ENCODE results near the gene PROSER2. TPM values are rescaled to one million over a fixed set of nuclear protein-coding genes. Genes with fewer than 3 reads are reported as not detected.

The PROSER2 gene
- total RNA-seq, 1 donor from 2014 or later, result 7.1 TPM

DNA sequence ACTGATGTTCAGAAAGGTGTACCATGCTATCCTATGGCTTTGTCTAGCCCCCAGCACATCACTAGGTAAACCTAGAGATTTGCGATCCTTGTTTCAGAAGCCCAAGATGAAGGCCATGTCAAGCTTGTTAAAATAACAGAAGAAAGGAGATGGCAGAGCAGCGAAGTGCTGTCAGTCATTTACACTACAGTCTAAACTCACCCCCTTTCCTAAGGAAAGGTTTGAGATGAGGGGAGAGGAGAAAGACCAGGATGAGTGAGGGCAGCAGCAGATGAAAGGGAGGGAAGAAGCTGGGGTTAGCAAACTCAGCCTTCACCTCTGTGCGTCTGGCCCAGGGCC is 74.8 kb downstream of the PROSER2 start:
- H3K27ac Mint-ChIP-seq (ENCODE audit: unreplicated experiment), result no peak overlapping the region
- no peak for DNase-seq (ENCODE audit: extremely low spot score, unreplicated experiment)
- no peaks in the 10 kb centered on the region for H3K36me3 Mint-ChIP-seq (ENCODE audit: unreplicated experiment)
- no peaks in the 10 kb centered on the region for H3K9me3 Mint-ChIP-seq (ENCODE audit: unreplicated experiment)
- TF ChIP-seq, protein P1, sequence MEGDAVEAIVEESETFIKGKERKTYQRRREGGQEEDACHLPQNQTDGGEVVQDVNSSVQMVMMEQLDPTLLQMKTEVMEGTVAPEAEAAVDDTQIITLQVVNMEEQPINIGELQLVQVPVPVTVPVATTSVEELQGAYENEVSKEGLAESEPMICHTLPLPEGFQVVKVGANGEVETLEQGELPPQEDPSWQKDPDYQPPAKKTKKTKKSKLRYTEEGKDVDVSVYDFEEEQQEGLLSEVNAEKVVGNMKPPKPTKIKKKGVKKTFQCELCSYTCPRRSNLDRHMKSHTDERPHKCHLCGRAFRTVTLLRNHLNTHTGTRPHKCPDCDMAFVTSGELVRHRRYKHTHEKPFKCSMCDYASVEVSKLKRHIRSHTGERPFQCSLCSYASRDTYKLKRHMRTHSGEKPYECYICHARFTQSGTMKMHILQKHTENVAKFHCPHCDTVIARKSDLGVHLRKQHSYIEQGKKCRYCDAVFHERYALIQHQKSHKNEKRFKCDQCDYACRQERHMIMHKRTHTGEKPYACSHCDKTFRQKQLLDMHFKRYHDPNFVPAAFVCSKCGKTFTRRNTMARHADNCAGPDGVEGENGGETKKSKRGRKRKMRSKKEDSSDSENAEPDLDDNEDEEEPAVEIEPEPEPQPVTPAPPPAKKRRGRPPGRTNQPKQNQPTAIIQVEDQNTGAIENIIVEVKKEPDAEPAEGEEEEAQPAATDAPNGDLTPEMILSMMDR (IDR thresholded peaks at IDR 0.05), result no peak
- peaks cover 2% of the 10 kb centered on the region for H3K27me3 Mint-ChIP-seq (ENCODE audit: unreplicated experiment)
- no peak overlapping the region for H3K4me3 Mint-ChIP-seq (ENCODE audit: unreplicated experiment)
- H3K4me1 Mint-ChIP-seq (ENCODE audit: unreplicated experiment), result peaks cover 20% of the 10 kb centered on the region

- DNase-seq (ENCODE audit: extremely low spot score, unreplicated experiment), result no peak
- Mint-ChIP-seq H3K27ac (ENCODE audit: unreplicated experiment) (no peak overlapping the region), H3K27me3 (ENCODE audit: unreplicated experiment) (peaks cover 3% of the 10 kb centered on the region), H3K9me3 (ENCODE audit: unreplicated experiment) (no peaks in the 10 kb centered on the region), H3K36me3 (ENCODE audit: unreplicated experiment) (no peaks in the 10 kb centered on the region), H3K4me3 (ENCODE audit: unreplicated experiment) (no peak overlapping the region), H3K4me1 (ENCODE audit: unreplicated experiment) (peaks cover 20% of the 10 kb centered on the region)
- TF ChIP-seq, protein P1 (IDR thresholded peaks at IDR 0.05), result no peak
Measured at GRCh38 chr10:11898372-11899066, 75.4 kb downstream of the PROSER2 start.

DNA sequence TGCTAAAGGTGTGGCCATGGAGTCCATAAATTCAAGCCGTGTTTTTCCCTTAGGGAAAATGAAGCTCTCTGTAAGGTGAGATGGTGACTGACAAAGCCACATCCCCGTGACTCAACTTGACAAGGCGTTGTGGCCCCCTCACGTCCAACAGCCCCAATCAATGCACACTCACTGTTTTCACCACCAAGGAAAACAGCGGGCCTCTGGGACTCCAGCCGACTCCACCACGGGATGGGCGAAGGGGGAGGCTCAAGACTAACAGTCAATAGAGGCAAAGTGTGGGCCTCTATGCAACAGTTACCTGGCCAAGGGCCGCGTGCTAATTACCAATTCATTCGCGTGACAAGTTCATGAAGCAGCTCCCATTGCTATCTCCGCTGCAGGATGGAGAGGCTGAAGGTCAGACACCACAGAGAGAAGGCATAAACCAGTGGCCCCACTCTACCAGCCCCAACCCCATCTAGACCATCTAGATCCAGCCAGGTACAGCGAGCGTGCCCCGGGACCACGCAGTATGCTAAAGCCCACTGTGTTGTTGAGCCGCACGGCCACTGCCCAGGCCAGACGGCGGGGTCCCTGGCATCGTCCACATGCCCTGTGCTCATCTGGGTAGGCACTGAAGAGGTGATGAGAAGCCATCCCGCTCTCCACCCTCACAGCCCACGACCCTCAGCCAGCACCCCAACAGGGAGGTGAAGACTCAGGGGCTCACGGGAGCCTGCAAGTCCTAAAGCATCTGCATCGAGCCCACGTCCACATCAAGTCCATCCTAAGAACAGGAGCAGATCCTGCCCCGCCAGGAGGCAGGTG is 76.1 kb downstream of the PROSER2 start:
- no peaks in the 10 kb centered on the region for H3K9me3 Mint-ChIP-seq (ENCODE audit: unreplicated experiment)
- no peak overlapping the region for H3K27ac Mint-ChIP-seq (ENCODE audit: unreplicated experiment)
- H3K4me3 Mint-ChIP-seq (ENCODE audit: unreplicated experiment), result no peak overlapping the region
- H3K4me1 Mint-ChIP-seq (ENCODE audit: unreplicated experiment), result peaks cover 20% of the 10 kb centered on the region
- no peaks in the 10 kb centered on the region for H3K36me3 Mint-ChIP-seq (ENCODE audit: unreplicated experiment)
- TF ChIP-seq, protein P1 (IDR thresholded peaks at IDR 0.05), result no peak
- DNase-seq (ENCODE audit: extremely low spot score, unreplicated experiment), result no peak
- peaks cover 3% of the 10 kb centered on the region for H3K27me3 Mint-ChIP-seq (ENCODE audit: unreplicated experiment)

DNA sequence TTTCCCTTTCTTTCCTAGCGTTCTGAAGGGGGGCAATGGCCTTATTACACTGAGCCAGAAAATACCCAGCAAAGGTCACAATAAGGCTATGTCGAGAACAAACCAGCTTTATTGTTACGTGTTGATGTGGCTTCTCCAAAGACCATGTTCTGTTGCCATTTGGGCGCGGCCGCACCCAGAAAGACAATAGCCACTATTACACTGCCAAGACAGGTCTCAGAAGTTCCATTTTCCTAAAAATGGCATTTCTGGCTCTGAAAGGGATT is 77.8 kb downstream of the PROSER2 start:
- Mint-ChIP-seq H3K4me3 (ENCODE audit: unreplicated experiment) (no peak overlapping the region), H3K9me3 (ENCODE audit: unreplicated experiment) (no peaks in the 10 kb centered on the region), H3K4me1 (ENCODE audit: unreplicated experiment) (peaks cover 20% of the 10 kb centered on the region), H3K36me3 (ENCODE audit: unreplicated experiment) (no peaks in the 10 kb centered on the region), H3K27me3 (ENCODE audit: unreplicated experiment) (peaks cover 3% of the 10 kb centered on the region), H3K27ac (ENCODE audit: unreplicated experiment) (no peak overlapping the region)
- no peak for DNase-seq (ENCODE audit: extremely low spot score, unreplicated experiment)
- TF ChIP-seq, protein P1 (IDR thresholded peaks at IDR 0.05), result no peak

DNA sequence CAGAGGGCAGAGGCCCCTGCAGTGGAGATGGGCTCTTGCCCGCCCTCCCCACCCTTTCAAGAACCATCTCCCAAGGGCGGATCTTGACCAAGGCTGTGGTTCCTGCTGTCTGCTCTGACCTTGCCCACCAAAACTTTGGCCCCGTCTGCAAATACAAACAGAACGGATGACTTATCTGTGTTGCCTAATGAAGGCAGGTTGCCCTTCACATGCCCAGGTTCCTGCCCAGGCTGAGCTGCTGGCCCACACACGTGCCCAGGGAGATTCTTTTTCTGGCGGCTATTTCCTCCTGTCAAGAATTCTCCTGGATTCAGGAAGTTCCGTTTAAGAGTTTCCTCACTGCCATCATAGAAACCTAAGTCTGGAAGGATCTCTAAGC is 78.3 kb downstream of the PROSER2 start:
- no peak for DNase-seq (ENCODE audit: extremely low spot score, unreplicated experiment)
- TF ChIP-seq, protein P1 (IDR thresholded peaks at IDR 0.05), result no peak
- Mint-ChIP-seq H3K36me3 (ENCODE audit: unreplicated experiment) (no peaks in the 10 kb centered on the region), H3K4me3 (ENCODE audit: unreplicated experiment) (no peak overlapping the region), H3K27ac (ENCODE audit: unreplicated experiment) (no peak overlapping the region), H3K9me3 (ENCODE audit: unreplicated experiment) (no peaks in the 10 kb centered on the region), H3K4me1 (ENCODE audit: unreplicated experiment) (peaks cover 20% of the 10 kb centered on the region), H3K27me3 (ENCODE audit: unreplicated experiment) (peaks cover 3% of the 10 kb centered on the region)

All from osteocyte (in vitro differentiated cells).